Lower leg skin (tissue), 4 donors: ENCODE results near the gene ATP2B2. TPM values are rescaled to one million over a fixed set of nuclear protein-coding genes. Genes with fewer than 3 reads are reported as not detected.

Experiments used
- DNase-seq, 2 donors: peaks; one replicate each; pipeline ENCODE4 v3.0.0-alpha.2; 2019; ENCODE audit warnings: low spot score in 2 of 2
- H3K4me3 ChIP-seq: fragments of 200-600 bp; sonication (generic); 2 replicates; pipeline ENCODE4 v1.5.1; 2017; ENCODE audit warnings: mild to moderate bottlenecking, low read depth; ENCODE audit not compliant: poor library complexity, severe bottlenecking
- CTCF ChIP-seq, 3 donors: fragments of 450-650 bp; IDR thresholded peaks; one replicate each; pipeline ENCODE4 v1.5.1; 2016; ENCODE audit warnings: antibody characterized with exemption in 3 of 3, mild to moderate bottlenecking in 3 of 3, moderate library complexity in 2 of 3
- POLR2A ChIP-seq, 2 donors: fragments of 450-650 bp; IDR thresholded peaks; one replicate each; pipeline ENCODE4 v1.6.1; 2016 to 2017; ENCODE audit warnings: antibody characterized with exemption in 2 of 2, mild to moderate bottlenecking in 1 of 2, moderate library complexity in 1 of 2
- WGBS, 2 donors: methylation state at CpG; one replicate each; pipeline ENCODE4 v1.1.5; 2018; 5-methylcytosine and 5-hydroxymethylcytosine counted together
- intact Hi-C: fragments of 100-400 bp; cut with DNase I; formaldehyde crosslinking; loops from one replicate; pipeline ENCODE4 v1.15.0; 2023; ENCODE audit warnings: low total_unique reads
- total RNA-seq, 4 donors: library from RNA; depleted of rRNA; stranded (reverse); fragments of >200 nt; gene quantifications; one replicate each; pipeline ENCODE4 v1.1.0, GENCODE V29; 2016

The ATP2B2 gene
- total RNA-seq, 4 donors from 2014 or later: 0.12 to 0.45 (median 0.19) TPM; not detected in 1

GRCh38 chr3:10483686-10484345, 21.6 kb downstream of the ATP2B2 start:
- no peak for TF ChIP-seq POLR2A (IDR thresholded peaks at IDR 0.05)
- no peak for TF ChIP-seq CTCF (IDR thresholded peaks at IDR 0.05)
- intact Hi-C loops: no loop called here
- no peak overlapping the region for H3K4me3 ChIP-seq
- no peak for DNase-seq
- 56 to 68% methylated on average over 13 of the region's 13 CpGs for WGBS, 2 donors

- H3K4me3 ChIP-seq: no peak overlapping the region
- 53 to 80% methylated on average over 4 of the region's 4 CpGs for WGBS, 2 donors
- TF ChIP-seq POLR2A (IDR thresholded peaks at IDR 0.05): no peak
- no peak for TF ChIP-seq CTCF (IDR thresholded peaks at IDR 0.05)
- intact Hi-C loops: no loop called here
- DNase-seq: no peak
Measured at GRCh38 chr3:10483364-10483675, 22.1 kb downstream of the ATP2B2 start.

- TF ChIP-seq POLR2A (IDR thresholded peaks at IDR 0.05) (no peak), CTCF (IDR thresholded peaks at IDR 0.05) (no peak)
- intact Hi-C loops: no loop called here
- H3K4me3 ChIP-seq: no peak overlapping the region
- no peak for DNase-seq
- 74 to 86% methylated on average over 12 to 13 of the region's 13 CpGs for WGBS, 2 donors
Measured at GRCh38 chr3:10482631-10483363, 22.6 kb downstream of the ATP2B2 start.

- TF ChIP-seq CTCF (IDR thresholded peaks at IDR 0.05) (no peak), POLR2A (IDR thresholded peaks at IDR 0.05) (no peak)
- intact Hi-C loops: no loop called here
- WGBS, 2 donors: 85 to 91% methylated on average over 4 of the region's 4 CpGs
- H3K4me3 ChIP-seq: no peak overlapping the region
- DNase-seq: no peak
Measured at GRCh38 chr3:10480871-10481378, 24.5 kb downstream of the ATP2B2 start.

GRCh38 chr3:10479311-10479710, 26.1 kb downstream of the ATP2B2 start:
- no peak for TF ChIP-seq POLR2A (IDR thresholded peaks at IDR 0.05)
- TF ChIP-seq CTCF (IDR thresholded peaks at IDR 0.05): no peak
- intact Hi-C loops: no loop called here
- 65 to 68% methylated on average over 2 of the region's 2 CpGs for WGBS, 2 donors
- H3K4me3 ChIP-seq: no peak overlapping the region
- DNase-seq: no peak
